ENCODE results near the gene LRTM1.

The LRTM1 gene

GRCh38 chr3:54892168-54892567 is 35.7 kb downstream of the LRTM1 start:
- DNase-seq (ENCODE audit: low spot score), result no peak

- DNase-seq (ENCODE audit: low spot score), result peak; percentile 91
Observed at GRCh38 chr3:54891540-54891897, 36.3 kb downstream of the LRTM1 start.

GRCh38 chr3:54889731-54890130 is 38.1 kb downstream of the LRTM1 start:
- DNase-seq (ENCODE audit: low spot score), result no peak

- DNase-seq (ENCODE audit: low spot score), result no peak
Observed at GRCh38 chr3:54888873-54889272, 39.0 kb downstream of the LRTM1 start.

GRCh38 chr3:54888162-54888561 is 39.7 kb downstream of the LRTM1 start:
- no peak for DNase-seq (ENCODE audit: low spot score)

- DNase-seq (ENCODE audit: low spot score), result peak; percentile 48
Observed at GRCh38 chr3:54882129-54882833, 45.6 kb downstream of the LRTM1 start.

- no peak for DNase-seq (ENCODE audit: low spot score)
Observed at GRCh38 chr3:54878145-54878544, 49.7 kb downstream of the LRTM1 start.

- DNase-seq (ENCODE audit: low spot score), result no peak
Observed at GRCh38 chr3:54877730-54878129, 50.1 kb downstream of the LRTM1 start.

GRCh38 chr3:54876694-54877093 is 51.2 kb downstream of the LRTM1 start:
- DNase-seq (ENCODE audit: low spot score), result no peak

GRCh38 chr3:54875596-54876268 is 52.1 kb downstream of the LRTM1 start:
- no peak for DNase-seq (ENCODE audit: low spot score)

GRCh38 chr3:54874816-54875556 is 52.9 kb downstream of the LRTM1 start:
- no peak for DNase-seq (ENCODE audit: low spot score)

- DNase-seq (ENCODE audit: low spot score), result no peak
Observed at GRCh38 chr3:54873059-54874010, 54.5 kb downstream of the LRTM1 start.

GRCh38 chr3:54871867-54872266 is 56.0 kb downstream of the LRTM1 start:
- DNase-seq (ENCODE audit: low spot score), result no peak

GRCh38 chr3:54870423-54870822 is 57.4 kb downstream of the LRTM1 start:
- DNase-seq (ENCODE audit: low spot score), result peak; percentile 83
